DOHH2 (cell line): ENCODE results near the gene GATC.

Experiments
- EZH2phosphoT487 ChIP-seq: fragments of 200-600 bp; sonication (generic); IDR thresholded peaks from 2 replicates; pipeline ENCODE4 v1.6.1; 2017; ENCODE audit warnings: borderline replicate concordance, mild to moderate bottlenecking, antibody characterized with exemption, low read length, moderate library complexity, mixed read lengths
- TF ChIP-seq, protein P1 (sequence below): fragments of 200-600 bp; sonication (generic); IDR thresholded peaks from one replicate; pipeline ENCODE4 v1.5.1; 2014; ENCODE audit warnings: antibody characterized with exemption, mild to moderate bottlenecking, low read depth, low read length; ENCODE audit not compliant: poor library complexity, severe bottlenecking

DNA sequence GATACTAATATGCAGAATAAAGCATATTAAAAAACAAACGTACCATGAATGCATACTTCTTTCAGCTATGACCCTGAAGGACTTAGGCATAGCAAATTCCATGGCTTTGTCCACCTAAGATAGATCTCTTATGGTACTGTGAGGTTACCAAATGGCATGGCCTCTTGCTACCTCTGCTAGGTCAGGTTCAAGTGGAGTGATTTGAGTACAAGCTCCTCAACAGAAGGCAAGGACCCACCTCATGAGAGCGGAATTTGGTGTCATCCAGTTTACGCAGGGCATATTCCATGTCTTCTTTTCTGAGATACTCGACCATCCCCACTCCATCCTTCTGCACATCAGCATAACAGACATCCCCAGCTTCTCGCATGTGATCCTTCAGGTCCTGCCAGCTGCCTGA, 17.5 kb downstream of the GATC start:
- TF ChIP-seq, protein P1, sequence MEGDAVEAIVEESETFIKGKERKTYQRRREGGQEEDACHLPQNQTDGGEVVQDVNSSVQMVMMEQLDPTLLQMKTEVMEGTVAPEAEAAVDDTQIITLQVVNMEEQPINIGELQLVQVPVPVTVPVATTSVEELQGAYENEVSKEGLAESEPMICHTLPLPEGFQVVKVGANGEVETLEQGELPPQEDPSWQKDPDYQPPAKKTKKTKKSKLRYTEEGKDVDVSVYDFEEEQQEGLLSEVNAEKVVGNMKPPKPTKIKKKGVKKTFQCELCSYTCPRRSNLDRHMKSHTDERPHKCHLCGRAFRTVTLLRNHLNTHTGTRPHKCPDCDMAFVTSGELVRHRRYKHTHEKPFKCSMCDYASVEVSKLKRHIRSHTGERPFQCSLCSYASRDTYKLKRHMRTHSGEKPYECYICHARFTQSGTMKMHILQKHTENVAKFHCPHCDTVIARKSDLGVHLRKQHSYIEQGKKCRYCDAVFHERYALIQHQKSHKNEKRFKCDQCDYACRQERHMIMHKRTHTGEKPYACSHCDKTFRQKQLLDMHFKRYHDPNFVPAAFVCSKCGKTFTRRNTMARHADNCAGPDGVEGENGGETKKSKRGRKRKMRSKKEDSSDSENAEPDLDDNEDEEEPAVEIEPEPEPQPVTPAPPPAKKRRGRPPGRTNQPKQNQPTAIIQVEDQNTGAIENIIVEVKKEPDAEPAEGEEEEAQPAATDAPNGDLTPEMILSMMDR: no peak
- TF ChIP-seq EZH2phosphoT487: no peak
